GM19240 (cell line): ENCODE results near the gene COMMD9.
A peak's percentile ranks its signal among the peaks of the same experiment; 100 is the strongest.
"Not testable (repeated sequence)": the region's sequence is repeated elsewhere in the genome, so short reads cannot be mapped to it uniquely, and the experiment has no call there.

Experiments
- DNase-seq: peaks from one replicate; pipeline ENCODE4 v3.0.0; 2011; ENCODE audit warnings: low spot score; ENCODE audit not compliant: insufficient read length

Gene COMMD9

GRCh38 chr11:36289226-36289852, at the start of gene COMMD9:
Gene COMMD9, minus strand, starts transcription at chr11:36289424. Its CDS starts 12 bp downstream, at chr11:36289412.
- peak; percentile 91 for DNase-seq

- no peak for DNase-seq
Observed at GRCh38 chr11:36333897-36334296, 44.7 kb upstream of the COMMD9 start.

GRCh38 chr11:36333468-36333867, 44.2 kb upstream of the COMMD9 start:
- DNase-seq: no peak

- DNase-seq: no peak
Observed at GRCh38 chr11:36330411-36330810, 41.2 kb upstream of the COMMD9 start.

GRCh38 chr11:36328966-36329673, 39.9 kb upstream of the COMMD9 start:
- DNase-seq: no peak

GRCh38 chr11:36326524-36327419, 37.5 kb upstream of the COMMD9 start:
- DNase-seq: no peak

- DNase-seq: not testable (repeated sequence)
Observed at GRCh38 chr11:36325403-36325802, 36.2 kb upstream of the COMMD9 start.

GRCh38 chr11:36324956-36325355, 35.7 kb upstream of the COMMD9 start:
- DNase-seq: not testable (repeated sequence)

- DNase-seq: no peak
Observed at GRCh38 chr11:36317992-36318391, 28.8 kb upstream of the COMMD9 start.

GRCh38 chr11:36316049-36316448, 26.8 kb upstream of the COMMD9 start:
- no peak for DNase-seq

GRCh38 chr11:36314434-36314767, 25.2 kb upstream of the COMMD9 start:
- no peak for DNase-seq

GRCh38 chr11:36313750-36314433, 24.7 kb upstream of the COMMD9 start:
- no peak for DNase-seq

- no peak for DNase-seq
Observed at GRCh38 chr11:36312611-36313472, 23.6 kb upstream of the COMMD9 start.

GRCh38 chr11:36311926-36312595, 22.8 kb upstream of the COMMD9 start:
- no peak for DNase-seq

- no peak for DNase-seq
Observed at GRCh38 chr11:36309779-36310178, 20.6 kb upstream of the COMMD9 start.

GRCh38 chr11:36308577-36308976, 19.4 kb upstream of the COMMD9 start:
- DNase-seq: no peak

- DNase-seq: no peak
Observed at GRCh38 chr11:36306888-36307287, 17.7 kb upstream of the COMMD9 start.

GRCh38 chr11:36305047-36305446, 15.8 kb upstream of the COMMD9 start:
- DNase-seq: no peak

- DNase-seq: no peak
Observed at GRCh38 chr11:36304351-36304750, 15.1 kb upstream of the COMMD9 start.

- no peak for DNase-seq
Observed at GRCh38 chr11:36300650-36301049, 11.4 kb upstream of the COMMD9 start.
